CD4-positive, CD25-positive, alpha-beta regulatory T cell (primary cell): ENCODE data around the gene IKBIP. TPM values are rescaled to one million over a fixed set of nuclear protein-coding genes. Genes with fewer than 3 reads are reported as not detected.

Experiments
- ATAC-seq, 2 donors: fragments of 150-1000 bp; cut with Tn5 transposase; one replicate each; pipeline ENCODE4 v1.10.0; 2021; ENCODE audit warnings: low read depth in 2 of 2, moderate number of reproducible peaks in 2 of 2, moderate library complexity in 1 of 2
- DNase-seq, 3 donors: peaks; one replicate each; pipeline versions ENCODE4 v3.0.0 to v3.0.0-alpha.2; 2012 to 2022; ENCODE audit warnings: mixed read lengths in 1 of 3
- H3K27ac ChIP-seq: one replicate; pipeline ENCODE4 v1.7.0; 2013; ENCODE audit warnings: mild to moderate bottlenecking, low read length; ENCODE audit not compliant: insufficient read depth, poor library complexity, severe bottlenecking
- H3K27me3 ChIP-seq: one replicate; pipeline ENCODE4 v1.7.0; 2013; ENCODE audit warnings: low read length; ENCODE audit not compliant: control insufficient read depth, insufficient read depth
- H3K36me3 ChIP-seq: one replicate; pipeline ENCODE4 v1.7.0; 2013; ENCODE audit warnings: mild to moderate bottlenecking, low read length, moderate library complexity; ENCODE audit not compliant: control insufficient read depth, insufficient read depth
- H3K4me1 ChIP-seq: 2 replicates; pipeline ENCODE4 v1.7.0; 2013; ENCODE audit warnings: mild to moderate bottlenecking, low read length; ENCODE audit not compliant: insufficient read depth, control insufficient read depth, poor library complexity, severe bottlenecking
- H3K4me3 ChIP-seq: one replicate; pipeline ENCODE4 v1.7.0; 2013; ENCODE audit warnings: low read depth, mild to moderate bottlenecking, low read length, moderate library complexity
- H3K9me3 ChIP-seq, 2 experiments: 1 replicate in 1 of 2; 2 replicates in 1 of 2; pipeline ENCODE4 v1.7.0; 2013; ENCODE audit warnings: low read length in 2 of 2, mild to moderate bottlenecking in 1 of 2, moderate library complexity in 1 of 2; ENCODE audit not compliant: control insufficient read depth in 2 of 2
- H3K27ac Mint-ChIP-seq, 3 donors: one replicate each; pipeline ENCODE4 v1.8.0; 2020 to 2022; ENCODE audit warnings: mild to moderate bottlenecking in 3 of 3, mixed read lengths in 3 of 3, moderate library complexity in 2 of 3
- H3K27me3 Mint-ChIP-seq: one replicate; pipeline ENCODE4 v1.8.0; 2022; ENCODE audit warnings: mild to moderate bottlenecking, mixed read lengths
- H3K36me3 Mint-ChIP-seq: one replicate; pipeline ENCODE4 v1.8.0; 2020; ENCODE audit warnings: mixed read lengths
- H3K4me1 Mint-ChIP-seq, 4 donors: one replicate each; pipeline ENCODE4 v1.8.0; 2020 to 2022; ENCODE audit warnings: mixed read lengths in 4 of 4, mild to moderate bottlenecking in 1 of 4
- H3K4me3 Mint-ChIP-seq, 4 donors: one replicate each; pipeline ENCODE4 v1.8.0; 2020 to 2022; ENCODE audit warnings: mild to moderate bottlenecking in 4 of 4, mixed read lengths in 4 of 4, moderate library complexity in 3 of 4
- H3K9me3 Mint-ChIP-seq, 7 donors: one replicate each; pipeline ENCODE4 v1.8.0; 2020 to 2022; ENCODE audit warnings: mixed read lengths in 7 of 7, mild to moderate bottlenecking in 3 of 7, moderate library complexity in 2 of 7
- polyA plus RNA-seq, 4 donors: library from polyadenylated mRNA; unstranded; fragments of 300-500 nt; fragmentation: Illumina TruSeq; gene quantifications; one replicate each; pipeline ENCODE4 v1.2.3, GENCODE V29; 2021
- total RNA-seq: library from RNA; stranded (reverse); gene quantifications from one replicate; pipeline ENCODE4 v1.2.3, GENCODE V29; 2022

The IKBIP gene
- total and polyA plus RNA-seq, 5 donors from 2014 or later, result 3.4 to 11.0 (median 8.4) TPM

- Histone ChIP-seq H3K27me3 (no peaks in the 10 kb centered on the region), H3K4me3 (peak overlapping the region; percentile 92), H3K9me3 (no peaks in the 10 kb centered on the region), H3K27ac (peak overlapping the region; percentile 96), H3K4me1 (peaks cover 39% of the 10 kb centered on the region), H3K36me3 (peaks cover 44% of the 10 kb centered on the region)
- H3K27me3 Mint-ChIP-seq, result no peaks in the 10 kb centered on the region
- peak overlapping the region; percentile 89 to 97 (median 93) for H3K4me3 Mint-ChIP-seq
- H3K36me3 Mint-ChIP-seq, result peaks cover 20% of the 10 kb centered on the region
- ATAC-seq (no peak), DNase-seq (peak in 1 of 3 donors; percentile 21)
- H3K9me3 Mint-ChIP-seq, result no peaks in the 10 kb centered on the region
- H3K4me1 Mint-ChIP-seq, result peaks cover 6 to 45% (median 34%) of the 10 kb centered on the region in 4 donors
- peak overlapping the region; percentile 32 to 100 (median 99) for H3K27ac Mint-ChIP-seq
Observed at GRCh38 chr12:98595243-98595988, 49.2 kb downstream of the IKBIP start.

- peaks cover 17% of the 10 kb centered on the region for H3K36me3 Mint-ChIP-seq
- DNase-seq (peak in 2 of 3 donors; percentile 20 to 42), ATAC-seq (no peak)
- no peaks in the 10 kb centered on the region for H3K27me3 ChIP-seq
- H3K36me3 ChIP-seq, result peaks cover 35% of the 10 kb centered on the region
- peaks cover 6 to 45% (median 34%) of the 10 kb centered on the region in 4 donors for H3K4me1 Mint-ChIP-seq
- H3K27me3 Mint-ChIP-seq, result no peaks in the 10 kb centered on the region
- peak overlapping the region; percentile 99 to 100 (median 99) for H3K27ac Mint-ChIP-seq
- peak overlapping the region; percentile 92 for H3K4me3 ChIP-seq
- H3K27ac ChIP-seq, result peak overlapping the region; percentile 96
- H3K4me3 Mint-ChIP-seq, result peak overlapping the region; percentile 89 to 97 (median 93)
- H3K4me1 ChIP-seq, result peaks cover 39% of the 10 kb centered on the region
- no peaks in the 10 kb centered on the region for H3K9me3 Mint-ChIP-seq
- H3K9me3 ChIP-seq, result no peaks in the 10 kb centered on the region
Observed at GRCh38 chr12:98594050-98594835, 50.3 kb downstream of the IKBIP start.

DNA sequence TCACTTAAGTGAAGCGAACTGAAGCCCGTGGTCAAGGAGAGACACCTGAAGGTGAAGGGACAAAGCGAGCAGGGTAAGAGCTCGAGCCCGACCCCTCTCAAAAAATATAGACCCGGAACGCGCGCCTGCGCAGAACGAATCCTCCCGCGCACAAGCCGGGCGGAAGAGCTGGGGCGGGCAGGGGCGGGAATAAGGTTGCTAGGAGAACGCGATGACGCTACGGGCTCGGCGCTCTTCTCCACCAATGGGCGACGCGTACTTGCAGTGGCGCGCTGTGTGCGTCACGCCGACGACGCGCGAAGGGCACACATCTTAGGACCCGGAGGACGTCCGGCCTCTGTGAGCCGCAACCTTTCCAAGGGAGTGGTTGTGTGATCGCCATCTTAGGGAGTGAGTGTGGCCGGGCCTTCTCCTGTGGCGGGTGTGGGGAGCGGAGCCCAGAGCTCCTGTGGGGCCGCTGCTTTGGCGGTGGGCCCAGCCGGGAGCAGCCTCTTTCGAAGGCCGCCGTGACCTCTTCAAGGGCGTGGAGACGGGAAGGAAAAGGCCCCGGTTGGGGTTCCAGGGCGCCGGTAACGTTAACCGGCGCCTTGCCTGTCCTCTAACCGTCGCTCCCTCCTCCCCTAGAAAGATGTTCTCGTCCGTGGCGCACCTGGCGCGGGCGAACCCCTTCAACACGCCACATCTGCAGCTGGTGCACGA is 51.1 kb downstream of the IKBIP start, which contains the start of gene SLC25A3:
TSS of gene SLC25A3 (plus strand) at position 336 of the 699 bp plus-strand sequence. CDS start at position 629, 293 bp downstream.
- DNase-seq (peak; percentile 92 to 99 (median 95)), ATAC-seq (peak; percentile 98 to 99)
- Histone ChIP-seq H3K4me1 (peaks cover 39% of the 10 kb centered on the region), H3K27me3 (no peaks in the 10 kb centered on the region), H3K27ac (peak within 1 kb of the TSS; percentile 96), H3K4me3 (peak within 1 kb of the TSS; percentile 97), H3K36me3 (peaks cover 28% of the 10 kb centered on the region), H3K9me3 (no peaks in the 10 kb centered on the region)
- H3K9me3 Mint-ChIP-seq, result no peaks in the 10 kb centered on the region
- peak within 1 kb of the TSS; percentile 89 to 97 (median 93) for H3K4me3 Mint-ChIP-seq
- H3K36me3 Mint-ChIP-seq, result peaks cover 16% of the 10 kb centered on the region
- H3K4me1 Mint-ChIP-seq, result peaks cover 6 to 45% (median 32%) of the 10 kb centered on the region in 4 donors
- H3K27me3 Mint-ChIP-seq, result no peaks in the 10 kb centered on the region
- peak within 1 kb of the TSS; percentile 99 to 100 (median 99) for H3K27ac Mint-ChIP-seq

DNA sequence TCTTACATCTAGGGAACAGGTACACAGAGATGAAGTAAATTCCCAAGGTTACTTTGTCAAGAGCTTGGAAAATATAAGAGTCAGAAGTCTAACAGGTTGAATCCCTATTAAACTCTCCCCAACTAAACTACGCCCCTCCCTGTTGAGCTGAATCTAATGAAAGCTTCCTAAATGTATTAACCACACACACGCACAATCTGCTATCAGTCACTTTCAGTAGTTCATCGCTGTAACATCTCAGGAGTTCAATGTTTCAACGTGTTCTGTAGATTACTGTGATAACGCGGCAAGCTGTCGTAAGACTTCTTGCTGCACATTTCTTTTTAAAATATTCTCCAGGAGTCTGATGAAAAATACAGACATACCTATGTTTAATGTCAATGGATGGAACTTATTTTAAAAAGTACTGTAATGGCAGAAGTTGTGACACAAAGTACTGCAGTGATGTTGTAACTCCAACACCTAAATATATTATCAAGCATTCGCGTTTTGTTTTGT is 51.7 kb downstream of the IKBIP start:
- DNase-seq (peak in 1 of 3 donors; percentile 67), ATAC-seq (peak; percentile 2 to 5)
- Histone ChIP-seq H3K27me3 (no peaks in the 10 kb centered on the region), H3K9me3 (no peaks in the 10 kb centered on the region), H3K4me1 (peaks cover 37% of the 10 kb centered on the region), H3K36me3 (peaks cover 21% of the 10 kb centered on the region), H3K27ac (peak overlapping the region; percentile 96), H3K4me3 (peak overlapping the region; percentile 97)
- peak overlapping the region; percentile 89 to 97 (median 93) for H3K4me3 Mint-ChIP-seq
- H3K4me1 Mint-ChIP-seq, result peaks cover 6 to 39% (median 29%) of the 10 kb centered on the region in 4 donors
- peaks cover 10% of the 10 kb centered on the region for H3K36me3 Mint-ChIP-seq
- no peaks in the 10 kb centered on the region for H3K9me3 Mint-ChIP-seq
- H3K27ac Mint-ChIP-seq, result peak overlapping the region; percentile 99 to 100 (median 99)
- no peaks in the 10 kb centered on the region for H3K27me3 Mint-ChIP-seq

GRCh38 chr12:98591209-98591608 is 53.4 kb downstream of the IKBIP start:
- DNase-seq (no peak), ATAC-seq (no peak)
- Mint-ChIP-seq H3K4me1 (peaks cover 6 to 25% (median 21%) of the 10 kb centered on the region in 4 donors), H3K27me3 (no peaks in the 10 kb centered on the region), H3K4me3 (peak overlapping the region; percentile 25 to 83 (median 56)), H3K36me3 (peaks cover 9% of the 10 kb centered on the region), H3K9me3 (no peaks in the 10 kb centered on the region), H3K27ac (peak overlapping the region; percentile 34 to 84 (median 45))
- peaks cover 6% of the 10 kb centered on the region for H3K36me3 ChIP-seq
- peaks cover 23% of the 10 kb centered on the region for H3K4me1 ChIP-seq
- H3K4me3 ChIP-seq, result no peak overlapping the region
- H3K9me3 ChIP-seq, result no peaks in the 10 kb centered on the region
- H3K27ac ChIP-seq, result no peak overlapping the region
- H3K27me3 ChIP-seq, result no peaks in the 10 kb centered on the region

GRCh38 chr12:98587084-98587483 is 57.5 kb downstream of the IKBIP start:
- Mint-ChIP-seq H3K4me1 (no peaks in the 10 kb centered on the region), H3K4me3 (no peak overlapping the region), H3K27ac (no peak overlapping the region), H3K27me3 (no peaks in the 10 kb centered on the region), H3K9me3 (no peaks in the 10 kb centered on the region), H3K36me3 (no peaks in the 10 kb centered on the region)
- Histone ChIP-seq H3K9me3 (no peaks in the 10 kb centered on the region), H3K4me1 (no peaks in the 10 kb centered on the region), H3K27me3 (no peaks in the 10 kb centered on the region), H3K36me3 (no peaks in the 10 kb centered on the region), H3K27ac (no peak overlapping the region), H3K4me3 (no peak overlapping the region)
- ATAC-seq (no peak), DNase-seq (no peak)

DNA sequence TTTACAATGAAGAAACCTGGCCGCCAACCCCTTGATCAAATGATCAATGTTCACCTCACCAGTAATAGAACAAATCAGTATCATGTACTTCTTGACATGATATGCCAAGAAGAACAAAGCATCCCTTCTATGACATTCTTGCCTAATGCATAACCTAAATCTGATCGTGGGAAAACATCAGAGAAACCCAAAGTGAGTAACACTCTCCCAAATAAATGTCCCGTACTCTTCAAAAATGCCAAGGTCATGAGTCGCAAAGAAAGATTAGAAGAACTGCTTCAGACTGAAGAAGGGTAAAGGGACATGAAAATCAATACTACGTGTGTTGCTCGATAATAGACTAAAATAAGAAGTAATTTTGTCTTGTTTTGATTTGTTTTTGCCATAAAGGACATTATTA is 62.5 kb downstream of the IKBIP start:
- Mint-ChIP-seq H3K4me3 (no peak overlapping the region), H3K9me3 (peaks cover 0 to 2% (median 0%) of the 10 kb centered on the region in 7 donors), H3K27me3 (no peaks in the 10 kb centered on the region), H3K27ac (no peak overlapping the region), H3K4me1 (no peaks in the 10 kb centered on the region), H3K36me3 (no peaks in the 10 kb centered on the region)
- H3K27me3 ChIP-seq, result no peaks in the 10 kb centered on the region
- H3K4me3 ChIP-seq, result no peak overlapping the region
- no peak overlapping the region for H3K27ac ChIP-seq
- no peaks in the 10 kb centered on the region for H3K36me3 ChIP-seq
- no peaks in the 10 kb centered on the region for H3K4me1 ChIP-seq
- ATAC-seq, result no peak
- DNase-seq, result no peak
- H3K9me3 ChIP-seq, result no peaks in the 10 kb centered on the region
